Hematopoietic multipotent progenitor cell treated with erythropoietin and hydrocortisone succinate and interleukin-3 and kit ligand, for 15 days (in vitro differentiated cells): ENCODE results near the gene TMEM255B.
"Not testable (repeated sequence)": the region's sequence is repeated elsewhere in the genome, so short reads cannot be mapped to it uniquely, and the experiment has no call there.

Experiments
- DNase-seq: peaks from one replicate; pipeline ENCODE4 v3.0.0-alpha.2; 2015; ENCODE audit warnings: low spot score

The TMEM255B gene

DNA sequence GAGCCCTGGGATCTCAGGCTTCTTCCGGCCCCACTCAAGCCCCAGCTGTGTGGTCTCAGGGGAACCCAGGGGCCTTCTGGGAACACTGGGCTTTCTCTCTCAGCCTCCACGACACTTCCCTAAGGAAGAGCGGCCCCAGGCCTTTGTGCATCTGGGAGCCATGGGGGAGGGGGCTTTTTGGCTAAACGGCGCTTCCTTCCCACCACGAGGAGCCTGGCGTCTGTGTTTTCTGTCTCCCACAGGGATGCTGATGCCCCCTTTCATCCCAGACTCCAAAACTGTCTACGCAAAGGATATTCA is 24.2 kb upstream of the TMEM255B start:
- no peak for DNase-seq

DNA sequence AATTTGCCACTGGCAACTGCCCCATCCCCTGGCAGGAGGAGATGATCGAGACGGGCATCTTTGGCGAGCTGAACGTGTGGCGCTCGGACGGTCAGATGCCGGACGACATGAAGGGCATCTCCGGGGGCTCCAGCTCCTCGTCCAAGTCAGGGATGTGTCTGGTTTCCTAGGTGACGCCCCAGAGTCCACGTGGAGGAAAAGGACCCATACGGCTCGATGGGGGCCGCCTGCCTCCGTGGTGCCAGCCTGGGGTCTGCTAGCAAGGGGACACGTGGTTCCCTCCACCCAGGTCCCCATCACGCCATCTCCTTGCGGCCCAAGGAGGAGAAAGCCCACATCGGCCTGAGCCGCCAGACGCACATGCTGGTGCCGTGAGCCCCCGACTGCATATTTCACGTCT is 23.8 kb upstream of the TMEM255B start:
- DNase-seq = no peak

- DNase-seq = no peak
Observed at GRCh38 chr13:113735750-113736149, 23.3 kb upstream of the TMEM255B start.

DNA sequence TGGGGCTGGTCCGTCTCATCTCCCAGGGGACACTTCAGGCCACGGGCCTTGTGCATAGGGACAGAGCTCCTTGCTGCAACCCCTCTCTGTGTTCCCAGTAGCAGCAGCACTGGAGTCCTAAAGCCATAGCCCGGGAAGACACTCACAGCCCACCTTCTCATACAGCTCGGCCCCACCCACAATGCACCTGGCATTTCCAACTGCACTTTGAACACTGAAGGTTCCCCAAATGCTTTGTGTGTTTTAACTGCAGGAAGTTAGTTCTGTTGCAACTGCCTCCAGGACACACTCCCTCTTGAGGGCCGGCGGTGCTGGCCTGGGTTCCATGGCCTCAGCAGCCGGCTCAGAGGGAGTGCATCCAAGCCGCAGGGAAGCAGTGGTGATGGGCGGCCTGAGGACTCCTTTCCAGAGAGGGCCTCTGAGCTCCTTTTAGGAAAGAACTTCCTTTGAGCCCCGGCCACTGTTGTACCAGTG is 22.7 kb upstream of the TMEM255B start:
- DNase-seq = no peak

DNA sequence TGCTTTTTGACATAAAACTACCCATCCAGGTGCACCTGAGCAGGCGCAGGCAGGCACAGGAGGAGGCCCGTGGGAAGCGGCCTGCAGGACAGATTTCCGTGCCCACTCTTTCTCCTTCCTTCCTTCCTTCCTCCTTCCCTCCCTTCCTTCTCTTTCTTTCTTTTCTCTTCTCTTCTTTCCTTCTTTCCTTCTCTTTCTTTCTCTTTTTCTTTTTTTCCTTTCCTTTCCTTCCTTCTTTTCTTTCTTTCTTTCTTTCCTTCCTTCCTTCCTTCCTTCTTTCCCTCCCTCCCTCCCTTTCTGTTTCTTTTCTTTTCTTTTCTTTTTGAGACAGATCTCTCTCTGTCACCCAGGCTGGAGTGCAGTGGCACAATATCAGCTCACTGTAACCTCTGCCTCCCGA is 21.2 kb upstream of the TMEM255B start:
- DNase-seq = no peak

DNA sequence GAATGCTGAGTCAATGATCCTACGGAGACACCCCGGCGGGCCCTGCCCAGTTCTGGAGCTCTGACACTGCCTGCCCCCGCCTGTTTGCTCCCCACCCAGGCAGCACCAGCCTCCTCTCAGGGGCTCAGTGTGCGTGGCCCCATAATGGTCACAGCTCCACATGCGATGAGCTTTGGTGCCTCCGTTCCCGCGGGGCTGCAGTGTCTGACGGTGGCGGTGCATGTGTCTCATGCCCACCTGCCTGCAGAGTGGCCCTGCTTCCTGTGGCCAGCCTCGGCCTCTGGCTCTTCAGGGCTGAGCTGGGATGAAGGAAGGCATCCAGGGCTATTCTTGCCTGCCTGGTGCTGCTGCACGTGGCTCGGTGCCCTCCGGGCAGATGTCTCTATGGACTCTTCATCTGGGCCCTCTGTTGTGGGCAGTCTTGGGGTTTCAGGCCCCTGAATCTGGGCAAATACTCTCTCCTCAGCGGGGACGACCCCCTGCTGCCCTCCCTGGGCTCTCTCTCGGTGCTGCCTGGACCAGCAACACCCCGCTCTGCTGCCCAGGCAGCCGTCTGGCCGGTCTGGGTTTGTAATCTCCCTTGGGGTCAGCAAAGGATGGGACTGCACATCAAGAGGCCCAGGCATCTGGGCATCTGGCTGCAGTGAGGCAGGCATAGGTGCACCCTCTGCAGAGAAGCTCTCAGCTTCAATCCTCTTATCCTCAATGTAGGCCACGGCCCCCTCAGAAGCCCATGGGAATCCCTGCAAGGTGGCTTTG is 19.3 kb upstream of the TMEM255B start:
- DNase-seq = no peak

DNA sequence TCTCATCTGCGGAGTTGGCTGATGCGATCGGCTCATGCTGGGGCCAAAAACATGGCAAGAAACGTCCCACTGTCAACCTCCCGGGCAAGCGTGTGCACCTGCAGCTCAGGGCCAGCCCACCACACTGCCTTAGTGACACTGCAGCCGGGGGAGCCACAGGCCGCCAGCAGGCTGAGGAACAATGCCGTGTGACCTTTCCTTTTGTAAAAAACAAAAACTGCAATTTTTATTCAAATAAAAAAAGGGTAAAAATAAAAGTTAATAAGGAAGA is 18.8 kb upstream of the TMEM255B start:
- no peak for DNase-seq

GRCh38 chr13:113740661-113741060 is 18.4 kb upstream of the TMEM255B start:
- DNase-seq = no peak

GRCh38 chr13:113741191-113741668 is 17.8 kb upstream of the TMEM255B start:
- no peak for DNase-seq

DNA sequence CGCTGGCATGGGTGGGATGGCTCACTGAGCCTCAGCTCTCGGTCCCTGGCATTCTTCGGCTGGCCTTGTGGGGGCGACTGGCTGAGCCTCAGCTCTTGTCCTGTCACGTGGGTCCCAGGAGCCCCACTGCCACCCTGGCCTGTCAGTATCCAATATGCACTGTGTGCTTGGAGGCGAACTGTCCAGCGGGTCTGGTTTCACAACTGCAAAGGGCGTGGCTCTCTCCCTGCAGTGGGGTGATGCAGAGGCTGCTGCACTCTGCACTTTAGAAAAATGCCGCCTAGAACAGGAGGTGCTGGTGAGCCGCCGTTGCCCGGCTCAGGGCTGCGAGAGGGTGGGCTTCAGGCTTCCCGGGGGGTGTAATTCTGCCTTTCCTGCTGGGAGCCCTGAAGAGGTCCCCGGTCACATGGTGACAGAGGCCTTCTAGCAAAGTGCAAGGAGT is 17.0 kb upstream of the TMEM255B start:
- no peak for DNase-seq

GRCh38 chr13:113742445-113743120 is 16.4 kb upstream of the TMEM255B start:
- no peak for DNase-seq

GRCh38 chr13:113743366-113744195 is 15.4 kb upstream of the TMEM255B start:
- DNase-seq = no peak

DNA sequence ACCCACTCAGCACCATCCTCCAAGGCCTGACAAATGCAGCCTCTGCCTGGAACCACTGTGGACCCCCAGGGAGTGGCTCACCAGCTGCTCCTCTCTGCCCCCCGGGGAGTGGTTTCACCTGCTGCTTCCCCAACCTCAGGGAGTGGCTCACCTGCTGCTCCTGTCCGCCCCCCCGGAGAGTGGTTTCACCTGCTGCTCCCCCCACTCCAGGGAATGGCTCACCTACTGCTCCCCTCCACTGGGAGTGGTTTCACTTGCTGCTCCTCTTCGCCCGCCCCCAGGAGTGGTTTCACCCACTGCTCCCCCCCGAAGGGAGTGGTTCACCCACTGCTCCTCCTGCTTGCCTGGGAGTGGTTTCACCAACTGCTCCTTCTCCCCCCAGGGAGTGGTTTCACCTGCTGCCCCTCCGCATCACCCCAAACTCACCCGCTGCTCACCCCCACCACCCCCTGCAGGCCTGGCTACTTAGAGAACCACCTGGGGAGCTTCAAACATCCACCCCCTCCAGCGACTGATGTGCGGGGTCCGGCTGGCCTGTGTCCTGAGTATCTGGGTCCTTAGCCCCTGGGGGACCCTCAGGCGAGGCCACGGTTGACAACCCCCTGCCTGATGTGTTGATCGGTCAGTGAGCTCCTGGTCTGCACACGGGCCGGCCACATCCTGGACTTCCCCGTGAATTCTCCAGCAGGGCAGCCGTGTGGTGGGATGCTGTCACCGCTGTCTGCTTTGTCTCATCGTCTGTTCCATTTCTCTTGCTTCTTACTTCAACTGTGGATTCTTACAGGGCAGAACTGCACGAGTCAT is 14.6 kb upstream of the TMEM255B start:
- no peak for DNase-seq

DNA sequence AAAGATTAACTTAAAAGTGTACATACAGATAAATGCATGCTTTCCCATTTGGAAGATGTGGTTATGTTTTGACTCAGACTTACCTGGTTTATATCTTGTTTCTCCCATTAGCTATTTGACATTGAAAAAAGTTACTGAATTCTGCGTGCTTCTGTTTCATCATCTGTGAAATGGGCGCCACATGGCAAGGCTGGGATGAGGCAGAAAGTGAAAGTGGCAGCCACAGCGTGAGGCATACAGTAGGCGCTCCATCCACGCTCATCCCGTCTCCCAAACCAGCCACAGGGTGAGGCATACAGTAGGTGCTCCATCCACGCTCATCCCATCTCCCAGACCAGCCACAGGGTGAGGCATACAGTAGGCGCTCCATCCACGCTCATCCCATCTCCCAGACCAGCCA is 14.0 kb upstream of the TMEM255B start:
- DNase-seq = no peak

GRCh38 chr13:113745500-113746142 is 13.4 kb upstream of the TMEM255B start:
- not testable (repeated sequence) for DNase-seq

DNA sequence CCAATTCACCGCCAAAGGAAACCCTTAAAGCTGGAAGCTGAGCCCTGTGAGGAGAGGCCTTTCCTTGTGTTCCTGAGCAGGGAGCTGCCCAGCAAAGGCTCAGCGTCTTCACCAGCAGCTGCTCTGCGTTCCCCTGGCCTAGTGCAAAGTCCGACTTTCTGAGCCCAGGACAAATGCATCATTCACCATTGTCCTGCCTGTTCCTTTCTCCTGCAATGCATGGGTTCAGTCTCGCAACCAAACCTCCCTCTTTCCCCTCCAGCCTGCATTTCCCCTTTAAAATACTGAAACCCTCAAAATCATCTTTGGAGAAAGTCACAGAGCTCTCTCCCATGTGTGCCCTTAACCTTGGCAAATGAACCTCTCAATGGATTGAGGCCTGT is 12.9 kb upstream of the TMEM255B start:
- DNase-seq = no peak

GRCh38 chr13:113746671-113747070 is 12.4 kb upstream of the TMEM255B start:
- DNase-seq = no peak

DNA sequence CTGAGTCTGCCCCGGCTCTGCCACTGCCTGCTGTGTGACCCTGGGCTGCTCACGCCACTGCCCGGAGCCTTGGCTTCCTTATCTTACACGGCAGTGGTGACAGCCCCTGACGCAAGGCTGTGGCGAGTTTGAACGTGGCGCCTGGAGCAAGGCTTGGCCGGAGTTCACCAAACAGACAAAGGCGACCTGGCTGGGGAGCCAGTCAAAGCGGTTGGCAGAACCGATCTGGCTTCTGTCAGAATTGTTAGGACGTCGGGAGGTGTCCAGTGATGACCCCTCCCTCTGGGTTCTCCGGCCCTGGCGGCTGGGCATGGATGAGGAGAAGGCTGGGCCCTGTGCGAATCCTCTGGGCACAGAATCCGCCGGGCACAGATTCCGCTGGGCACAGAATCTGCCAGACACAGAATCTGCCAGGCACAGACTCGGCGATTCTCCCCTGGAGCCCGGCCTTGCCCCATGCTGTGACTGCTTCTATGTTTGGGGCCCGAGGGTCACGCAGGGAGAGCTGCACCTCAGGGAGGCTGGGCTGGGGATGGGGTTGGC is 11.7 kb upstream of the TMEM255B start:
- DNase-seq = no peak

DNA sequence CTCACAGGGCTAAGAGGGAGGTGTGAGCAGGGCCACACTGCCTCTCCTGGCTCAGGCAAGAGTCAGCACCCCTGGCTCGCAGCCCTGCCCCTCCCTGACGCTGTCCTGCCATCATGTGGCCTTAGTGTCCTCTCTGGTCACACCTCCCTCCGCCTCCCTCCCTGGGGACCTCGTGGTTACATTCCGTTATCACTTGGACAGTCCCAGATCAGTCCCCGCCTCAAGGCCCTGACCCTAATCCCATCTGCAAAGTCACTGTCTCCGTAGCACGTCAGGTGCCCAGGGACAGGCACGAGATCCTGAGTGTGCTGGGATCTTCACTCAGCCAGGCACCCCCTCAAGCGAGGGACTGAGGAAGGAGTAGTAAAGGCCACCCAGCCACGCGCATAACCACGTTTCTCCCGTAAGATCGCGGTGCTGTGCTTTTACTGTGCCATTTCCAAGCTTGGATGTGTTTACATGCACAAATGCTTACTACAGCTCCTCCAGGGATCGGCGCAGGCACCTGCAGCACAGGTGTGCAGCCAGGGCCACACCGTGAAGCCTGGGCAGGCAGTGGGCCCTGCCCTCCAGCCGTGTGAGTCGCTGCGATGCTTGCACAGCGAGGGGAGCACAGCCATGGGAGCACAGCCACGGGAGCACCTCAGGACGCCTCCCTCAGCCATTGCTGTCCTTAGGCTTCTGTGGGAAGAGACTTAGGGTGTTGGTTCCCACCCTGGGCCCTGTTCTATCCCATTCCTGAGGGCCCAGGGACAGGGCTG is 10.7 kb upstream of the TMEM255B start:
- DNase-seq = no peak

DNA sequence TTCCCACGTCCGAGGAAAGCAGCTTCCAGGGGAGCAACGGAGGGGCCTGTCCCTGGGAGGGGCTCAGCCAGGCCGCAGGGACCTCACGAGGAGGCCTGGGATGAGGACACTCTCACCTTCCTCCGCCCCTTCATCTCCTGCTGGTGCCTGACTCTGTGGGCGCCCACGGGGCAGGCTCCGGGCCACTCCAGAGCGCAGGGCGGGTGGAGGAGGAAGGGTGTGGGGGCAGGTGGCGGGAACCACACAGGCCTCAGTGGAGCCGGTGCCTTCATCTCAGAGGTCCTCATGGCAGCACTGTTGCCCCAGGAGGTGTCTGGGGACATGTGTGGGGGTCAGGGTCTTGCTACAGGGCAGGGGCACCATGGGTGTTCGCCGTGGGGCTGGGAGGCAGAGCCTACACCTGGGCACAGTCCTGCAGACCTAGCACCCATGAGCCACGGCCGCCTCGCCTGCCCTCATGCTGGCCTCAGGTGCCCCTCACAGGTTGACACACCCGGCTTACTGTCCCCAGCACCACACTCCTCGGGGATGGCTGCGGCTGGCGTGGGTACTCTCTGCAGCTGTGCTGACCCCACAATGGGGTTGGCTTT is 10.1 kb upstream of the TMEM255B start:
- no peak for DNase-seq
